Measurements from ENCODE around the gene AUTS2. TPM values are rescaled to one million over a fixed set of nuclear protein-coding genes. Genes with fewer than 3 reads are reported as not detected.

AUTS2 gene
- total RNA-seq, 1 experiment from 2014 or later: 2.5 TPM

- no peak for ATAC-seq
These were observed 1016.2 kb downstream of the AUTS2 start for GRCh38 chr7:70614237-70615045.

GRCh38 chr7:70615066-70615606 lies 1016.9 kb downstream of the AUTS2 start:
- BruUV-seq (replicated peaks): no TSS peak
- no peaks in the 10 kb centered on the region for H3K4me1 ChIP-seq (ENCODE audit: control insufficient read depth, insufficient read depth, low read length)
- in situ Hi-C loops (cut with HindIII; ENCODE audit: low pct_unique_long_range_greater_than_20kb, low sequenced_read_pairs): no loop called here
- H3K36me3 ChIP-seq (ENCODE audit: control insufficient read depth, insufficient read depth, low read length): no peaks in the 10 kb centered on the region
- DNase-seq (ENCODE audit: low read depth, low spot score) (no peak), ATAC-seq (no peak)
- no peak overlapping the region for H3K4me3 ChIP-seq (ENCODE audit: low read depth in 2 of 2, low read length in 2 of 2)
- H3K27me3 ChIP-seq (ENCODE audit: control insufficient read depth, insufficient read depth, low read length): no peaks in the 10 kb centered on the region
- ChIA-PET POLR2A (no interaction called here), CTCF (no interaction called here)
- H3K9me3 ChIP-seq (ENCODE audit: control insufficient read depth, insufficient read depth, low read depth, low read length): no peaks in the 10 kb centered on the region
- no peak overlapping the region for H3K27ac ChIP-seq (ENCODE audit: low read length)
- no peak for TF ChIP-seq CTCF (IDR thresholded peaks at IDR 0.05)
- TF ChIP-seq REST (IDR thresholded peaks at IDR 0.05; ENCODE audit: insufficient read depth in 1 of 2, low read depth in 2 of 2, low read length in 1 of 2): no peak
- no peak for TF ChIP-seq SIN3A (IDR thresholded peaks at IDR 0.05; ENCODE audit: borderline replicate concordance, insufficient read depth, low read depth, low read length)
- no peak for TF ChIP-seq TCF7L2 (IDR thresholded peaks at IDR 0.05; ENCODE audit: low read depth, low read length)
- TF ChIP-seq POLR2AphosphoS5 (IDR thresholded peaks at IDR 0.05; ENCODE audit: low read depth, low read length): no peak
- intact Hi-C loops (cut with micrococcal nuclease; ENCODE audit: unreplicated experiment): no loop called here

More at GRCh38 chr7:70614237-70615045, 1016.2 kb downstream of the AUTS2 start:
- CTCF ChIA-PET: no interaction called here
- in situ Hi-C loops (cut with HindIII; ENCODE audit: low pct_unique_long_range_greater_than_20kb, low sequenced_read_pairs): no loop called here
- POLR2A ChIA-PET: no interaction called here
- H3K4me3 ChIP-seq (ENCODE audit: low read depth in 2 of 2, low read length in 2 of 2): no peak overlapping the region
- DNase-seq (ENCODE audit: low read depth, low spot score): no peak
- BruUV-seq (replicated peaks): no TSS peak
- H3K4me1 ChIP-seq (ENCODE audit: control insufficient read depth, insufficient read depth, low read length): no peaks in the 10 kb centered on the region
- H3K36me3 ChIP-seq (ENCODE audit: control insufficient read depth, insufficient read depth, low read length): no peaks in the 10 kb centered on the region
- no peaks in the 10 kb centered on the region for H3K9me3 ChIP-seq (ENCODE audit: control insufficient read depth, insufficient read depth, low read depth, low read length)
- TF ChIP-seq POLR2AphosphoS5 (IDR thresholded peaks at IDR 0.05; ENCODE audit: low read depth, low read length): no peak
- no peak for TF ChIP-seq REST (IDR thresholded peaks at IDR 0.05; ENCODE audit: insufficient read depth in 1 of 2, low read depth in 2 of 2, low read length in 1 of 2)
- TF ChIP-seq TCF7L2 (IDR thresholded peaks at IDR 0.05; ENCODE audit: low read depth, low read length): no peak
- no peak for TF ChIP-seq CTCF (IDR thresholded peaks at IDR 0.05)
- TF ChIP-seq SIN3A (IDR thresholded peaks at IDR 0.05; ENCODE audit: borderline replicate concordance, insufficient read depth, low read depth, low read length): no peak
- intact Hi-C loops (cut with micrococcal nuclease; ENCODE audit: unreplicated experiment): no loop called here
- no peak overlapping the region for H3K27ac ChIP-seq (ENCODE audit: low read length)
- no peaks in the 10 kb centered on the region for H3K27me3 ChIP-seq (ENCODE audit: control insufficient read depth, insufficient read depth, low read length)

Data from Panc1 (cell line).